WI38 (cell line): Measurements from ENCODE around the gene CENPP.

ENCODE experiments used
- H3K4me3 ChIP-seq: 2 replicates; pipeline ENCODE4 v1.5.1; 2011; ENCODE audit warnings: low read depth, mild to moderate bottlenecking, control low read depth, low read length
- TF ChIP-seq, protein P1 (sequence below): IDR thresholded peaks from 2 replicates; pipeline ENCODE4 v1.5.1; 2012; ENCODE audit warnings: low read depth, mild to moderate bottlenecking, control low read depth, low read length

CENPP gene

DNA sequence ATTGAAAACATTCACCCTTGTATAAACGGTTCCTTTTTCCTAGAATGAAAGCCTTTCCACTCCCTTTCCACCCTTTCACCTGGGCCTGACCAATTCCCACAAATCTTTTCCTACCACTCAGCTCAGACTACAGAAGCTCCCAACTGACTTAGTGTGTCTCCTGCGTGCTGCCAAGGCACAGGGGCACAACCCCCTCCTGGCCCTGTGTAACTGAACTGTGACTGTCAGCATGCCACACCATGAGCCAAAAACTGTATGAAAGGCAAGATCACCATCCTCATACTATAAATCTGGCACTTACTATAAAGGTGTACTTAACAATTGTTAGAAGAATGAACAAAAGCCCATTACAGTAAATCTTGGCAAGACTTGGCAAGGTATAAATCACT lies 12.1 kb upstream of the CENPP start:
- TF ChIP-seq, protein P1, sequence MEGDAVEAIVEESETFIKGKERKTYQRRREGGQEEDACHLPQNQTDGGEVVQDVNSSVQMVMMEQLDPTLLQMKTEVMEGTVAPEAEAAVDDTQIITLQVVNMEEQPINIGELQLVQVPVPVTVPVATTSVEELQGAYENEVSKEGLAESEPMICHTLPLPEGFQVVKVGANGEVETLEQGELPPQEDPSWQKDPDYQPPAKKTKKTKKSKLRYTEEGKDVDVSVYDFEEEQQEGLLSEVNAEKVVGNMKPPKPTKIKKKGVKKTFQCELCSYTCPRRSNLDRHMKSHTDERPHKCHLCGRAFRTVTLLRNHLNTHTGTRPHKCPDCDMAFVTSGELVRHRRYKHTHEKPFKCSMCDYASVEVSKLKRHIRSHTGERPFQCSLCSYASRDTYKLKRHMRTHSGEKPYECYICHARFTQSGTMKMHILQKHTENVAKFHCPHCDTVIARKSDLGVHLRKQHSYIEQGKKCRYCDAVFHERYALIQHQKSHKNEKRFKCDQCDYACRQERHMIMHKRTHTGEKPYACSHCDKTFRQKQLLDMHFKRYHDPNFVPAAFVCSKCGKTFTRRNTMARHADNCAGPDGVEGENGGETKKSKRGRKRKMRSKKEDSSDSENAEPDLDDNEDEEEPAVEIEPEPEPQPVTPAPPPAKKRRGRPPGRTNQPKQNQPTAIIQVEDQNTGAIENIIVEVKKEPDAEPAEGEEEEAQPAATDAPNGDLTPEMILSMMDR: no peak
- no peak overlapping the region for H3K4me3 ChIP-seq

- TF ChIP-seq, protein P1: no peak
- no peak overlapping the region for H3K4me3 ChIP-seq
Measured at GRCh38 chr9:92315456-92315855, 10.3 kb upstream of the CENPP start.

DNA sequence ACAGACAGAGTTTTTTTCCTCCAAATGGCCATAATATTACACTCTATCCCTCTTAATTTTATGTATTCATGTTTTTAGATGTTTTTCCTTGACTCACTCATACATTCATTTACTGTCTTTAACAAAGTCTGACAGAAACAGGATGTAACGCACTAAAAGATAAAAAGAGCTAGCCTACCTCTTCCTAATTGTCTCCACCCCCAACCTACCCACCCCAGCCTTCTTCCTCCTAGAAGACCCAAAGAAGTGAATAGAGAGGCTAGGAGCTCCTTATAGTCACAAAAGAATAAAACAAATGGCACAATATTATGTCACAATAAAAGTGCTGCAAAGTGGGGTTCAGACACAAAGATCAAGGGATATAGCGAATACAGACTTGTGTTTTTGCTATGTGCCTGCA lies 1.3 kb upstream of the CENPP start:
- peak overlapping the region; percentile 94 for H3K4me3 ChIP-seq
- TF ChIP-seq, protein P1: no peak

GRCh38 chr9:92324889-92325268 lies 874 bp upstream of the CENPP start:
- TF ChIP-seq, protein P1: no peak
- peak overlapping the region; percentile 94 for H3K4me3 ChIP-seq

DNA sequence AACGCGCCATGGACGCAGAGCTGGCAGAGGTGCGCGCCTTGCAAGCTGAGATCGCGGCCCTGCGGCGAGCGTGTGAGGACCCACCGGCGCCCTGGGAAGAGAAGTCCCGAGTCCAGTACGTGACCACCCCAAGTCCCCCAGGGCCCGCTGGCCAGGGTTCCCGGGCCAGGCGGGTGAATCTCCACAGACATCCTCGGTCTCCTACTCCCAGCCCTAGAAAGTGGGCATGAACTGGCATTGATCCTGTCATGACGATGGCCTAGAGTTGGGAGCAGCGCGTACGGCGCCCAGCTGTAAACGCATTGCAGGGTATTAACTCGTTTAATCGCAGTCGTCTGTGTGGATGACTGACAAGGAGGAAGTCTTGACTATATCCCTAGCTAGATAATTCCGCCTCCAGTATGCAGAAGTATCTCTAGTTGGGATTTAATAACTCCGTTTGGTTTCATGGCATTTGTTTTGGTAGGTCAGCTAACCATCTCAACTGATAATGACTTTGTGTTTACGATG lies 293 bp downstream of the CENPP start:
- TF ChIP-seq, protein P1: no peak
- H3K4me3 ChIP-seq: peak overlapping the region; percentile 94

- H3K4me3 ChIP-seq: no peak overlapping the region
- TF ChIP-seq, protein P1: no peak
Measured at GRCh38 chr9:92327283-92327850, 1.6 kb downstream of the CENPP start.

GRCh38 chr9:92328225-92328624 lies 2.5 kb downstream of the CENPP start:
- TF ChIP-seq, protein P1: no peak
- no peak overlapping the region for H3K4me3 ChIP-seq
